Right hindlimb (tissue), 1 donor: ENCODE measurements around the gene EFCAB13.
A peak's percentile ranks its signal among the peaks of the same experiment; 100 is the strongest.

ENCODE experiments used
- DNase-seq: peaks from one replicate; pipeline ENCODE4 v3.0.0-alpha.2; 2018

Gene EFCAB13, protein sequence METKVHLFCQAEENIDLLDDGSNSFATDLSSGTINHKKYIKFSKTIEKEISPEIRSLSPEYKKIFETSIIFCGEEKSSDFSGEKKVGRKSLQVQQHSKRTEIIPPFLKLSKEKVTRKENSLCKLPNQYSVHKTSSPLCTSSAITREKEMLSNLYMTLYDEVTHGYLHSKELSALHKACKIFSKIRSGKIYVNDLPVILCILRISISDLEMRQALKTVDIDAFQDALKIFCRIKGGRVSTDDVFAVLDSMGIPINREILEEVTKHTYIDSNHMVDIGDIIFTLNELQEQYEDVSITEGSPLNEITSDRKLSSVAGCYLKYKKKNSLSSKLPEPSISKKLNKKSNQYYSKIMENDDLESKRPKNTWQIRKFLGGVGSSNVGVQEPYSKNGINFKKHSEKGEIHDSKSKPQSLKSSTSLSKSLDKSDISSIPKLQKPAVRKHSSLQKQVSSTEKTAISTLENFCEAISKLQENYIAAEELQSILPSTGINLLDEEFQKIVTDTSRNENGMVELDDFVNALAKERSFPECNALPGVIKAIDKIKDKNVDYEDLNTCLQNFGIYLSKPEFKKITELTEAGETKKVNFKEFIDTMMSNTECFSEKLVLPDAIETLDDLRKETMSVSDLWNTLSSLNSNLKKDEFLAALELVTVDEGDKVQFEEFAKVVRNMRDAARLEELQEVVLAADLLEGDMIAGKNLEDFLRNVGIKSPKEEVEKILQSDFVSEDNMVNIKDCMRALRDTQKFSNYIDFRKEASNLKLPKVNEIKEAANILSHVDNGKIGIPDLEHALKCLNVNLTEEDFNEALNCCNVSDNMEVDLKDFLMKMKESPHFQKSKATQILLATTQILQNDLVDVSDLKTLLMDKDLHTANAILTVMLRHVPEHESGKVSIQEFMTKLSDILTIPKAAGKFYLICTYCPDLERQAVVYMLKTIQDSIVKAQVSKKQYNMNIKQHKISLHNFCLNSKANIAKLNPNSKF

DNA sequence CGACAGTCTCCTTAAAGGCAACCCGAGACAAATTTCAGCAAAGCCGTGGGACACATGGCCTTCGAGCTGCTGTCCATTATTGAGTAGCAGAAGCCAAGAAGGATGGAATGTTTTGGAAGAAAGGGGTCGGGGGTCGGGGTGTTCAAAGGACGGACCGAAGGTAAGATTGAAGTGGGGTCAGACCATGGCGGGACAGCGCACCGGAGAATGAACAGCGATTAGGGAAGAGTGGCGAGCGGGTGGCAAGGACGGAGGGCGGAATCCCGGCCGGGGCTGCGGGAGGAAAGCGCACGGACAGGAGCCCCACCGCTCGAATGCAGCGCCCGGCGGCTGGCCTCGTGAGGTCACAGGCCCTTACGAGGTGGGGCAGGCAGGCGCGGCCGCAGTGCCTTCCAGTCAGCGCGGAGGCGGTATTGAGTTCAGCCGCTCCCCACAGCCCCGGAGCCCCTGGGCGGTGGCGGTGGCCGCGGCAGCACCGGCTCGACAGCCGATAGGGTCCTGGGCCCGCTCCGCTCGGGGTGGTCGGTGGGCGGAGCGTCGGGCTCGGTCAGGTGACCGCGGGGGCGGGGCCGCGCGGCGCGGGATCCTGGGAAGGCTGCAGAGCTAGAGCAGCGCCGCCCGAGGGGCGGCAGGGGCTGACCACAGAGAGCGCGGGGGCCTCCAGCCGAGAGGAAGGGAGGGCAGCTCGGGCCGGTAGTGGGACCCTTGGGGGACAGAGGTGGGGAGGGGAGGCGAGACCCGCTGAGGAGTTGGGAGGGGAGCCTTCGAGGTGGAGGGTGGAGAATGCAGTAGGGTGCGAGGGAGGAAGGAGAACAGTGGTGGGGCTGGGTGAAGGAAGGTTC lies at the start of gene EFCAB13:
TSS of gene EFCAB13 (plus strand) at position 574 of the 842 bp plus-strand sequence. CDS start 4,399 bp downstream, outside the sequence.
- peak; percentile 92 for DNase-seq

- no peak for DNase-seq
These were observed 49.3 kb upstream of the EFCAB13 start for GRCh38 chr17:47274319-47275069.

GRCh38 chr17:47275245-47275984 lies 48.3 kb upstream of the EFCAB13 start:
- DNase-seq, result peak; percentile 96

DNA sequence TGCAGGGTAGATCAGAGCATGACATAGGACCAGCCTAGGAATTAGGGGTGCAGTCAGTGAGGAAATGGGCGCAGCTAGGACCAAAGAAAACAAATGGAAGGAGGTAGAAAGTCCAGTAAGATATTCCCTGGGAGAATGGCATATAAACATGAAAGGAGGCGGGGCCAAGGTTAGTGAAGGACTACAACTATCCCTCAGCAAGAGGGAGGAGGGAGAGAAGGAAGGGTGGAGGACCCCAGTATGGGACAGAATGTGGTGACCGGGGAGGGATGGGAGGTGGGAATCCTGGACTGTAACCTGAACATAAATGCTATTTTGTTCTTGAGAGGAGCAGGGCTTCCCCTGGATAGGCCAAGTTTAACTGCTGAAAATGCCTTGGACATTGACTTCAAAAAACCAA lies 47.3 kb upstream of the EFCAB13 start:
- DNase-seq, result peak; percentile 49

DNA sequence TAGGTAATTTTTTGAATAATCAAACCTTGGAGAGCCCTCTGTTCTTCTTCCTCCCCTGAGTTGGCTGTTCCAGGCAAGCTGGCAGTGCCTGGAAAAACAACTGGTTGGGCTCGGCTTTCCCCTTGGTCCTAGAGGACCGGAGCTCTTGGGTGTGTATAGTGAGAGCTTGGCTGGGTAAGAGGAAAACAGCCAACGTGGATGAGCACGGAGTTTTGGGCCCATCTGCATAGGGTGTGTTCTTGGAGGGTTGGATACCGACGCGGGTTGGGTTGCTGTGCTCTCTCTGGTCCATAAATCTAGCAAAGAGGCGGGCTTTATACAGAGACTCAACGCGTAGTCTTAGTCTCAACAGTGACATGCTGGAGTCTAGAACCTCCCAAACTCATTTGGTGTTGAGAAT lies 46.9 kb upstream of the EFCAB13 start:
- peak; percentile 91 for DNase-seq

DNA sequence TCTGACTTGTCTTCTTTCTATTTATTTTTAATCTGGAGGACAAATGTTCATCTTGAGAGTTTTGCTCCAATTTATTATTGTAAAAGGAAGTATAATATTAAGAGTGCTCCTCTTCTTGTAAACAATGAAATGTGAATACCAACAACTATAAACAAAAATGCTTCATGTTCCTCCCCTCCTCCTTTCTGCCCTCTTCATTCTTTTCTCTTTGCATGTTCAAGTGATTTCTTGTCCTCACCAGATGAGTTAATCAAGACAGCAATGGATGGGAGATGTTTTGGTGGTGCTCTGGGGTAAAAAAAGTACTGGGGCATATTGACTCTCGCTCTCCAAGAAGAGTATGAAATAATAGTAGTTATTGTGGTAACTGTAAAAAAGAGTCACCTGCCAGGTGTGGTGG lies 45.8 kb upstream of the EFCAB13 start:
- no peak for DNase-seq

GRCh38 chr17:47278561-47278960 lies 45.2 kb upstream of the EFCAB13 start:
- no peak for DNase-seq

GRCh38 chr17:47279062-47279801 lies 44.5 kb upstream of the EFCAB13 start:
- DNase-seq, result peak; percentile 43

- DNase-seq, result no peak
These were observed 43.5 kb upstream of the EFCAB13 start for GRCh38 chr17:47280072-47280811.

DNA sequence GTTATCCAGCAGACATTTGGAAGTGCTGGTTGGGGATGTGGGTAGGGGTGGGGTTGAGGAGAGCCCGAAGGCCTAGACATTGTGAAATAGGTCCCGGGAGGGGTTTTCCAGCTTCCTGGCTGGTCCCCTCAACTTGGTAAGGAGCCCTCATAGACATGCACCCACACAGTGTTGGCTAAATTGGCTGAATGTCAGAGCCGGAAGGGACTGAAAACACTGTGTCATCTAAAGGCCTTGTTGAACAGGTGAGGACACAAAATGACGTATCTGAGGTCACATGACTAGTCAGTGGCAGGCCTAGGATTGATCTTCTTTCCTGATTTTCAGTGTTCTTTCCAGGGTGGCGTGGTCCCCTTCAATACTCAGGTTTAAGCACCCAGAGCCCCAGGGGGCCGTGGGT lies 42.5 kb upstream of the EFCAB13 start:
- DNase-seq, result no peak

DNA sequence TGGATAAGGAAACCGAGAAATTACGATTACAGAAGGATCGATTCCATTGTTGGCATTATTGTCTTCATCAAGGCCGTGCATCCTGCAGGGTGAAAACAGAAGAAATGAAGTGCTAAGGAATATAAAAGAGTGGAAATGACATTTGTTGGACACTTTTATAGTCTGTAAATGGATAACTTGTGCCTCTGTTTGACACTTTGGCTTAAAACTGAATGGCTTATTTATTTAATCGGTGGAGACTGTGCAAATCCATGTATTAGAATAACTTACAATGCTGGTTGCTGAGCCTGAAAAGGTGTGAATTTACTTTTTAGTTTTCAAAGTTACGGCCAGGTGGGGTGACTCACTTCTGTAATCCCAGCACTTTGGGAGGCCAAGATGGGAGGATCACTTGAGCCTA lies 38.8 kb upstream of the EFCAB13 start:
- DNase-seq, result no peak

DNA sequence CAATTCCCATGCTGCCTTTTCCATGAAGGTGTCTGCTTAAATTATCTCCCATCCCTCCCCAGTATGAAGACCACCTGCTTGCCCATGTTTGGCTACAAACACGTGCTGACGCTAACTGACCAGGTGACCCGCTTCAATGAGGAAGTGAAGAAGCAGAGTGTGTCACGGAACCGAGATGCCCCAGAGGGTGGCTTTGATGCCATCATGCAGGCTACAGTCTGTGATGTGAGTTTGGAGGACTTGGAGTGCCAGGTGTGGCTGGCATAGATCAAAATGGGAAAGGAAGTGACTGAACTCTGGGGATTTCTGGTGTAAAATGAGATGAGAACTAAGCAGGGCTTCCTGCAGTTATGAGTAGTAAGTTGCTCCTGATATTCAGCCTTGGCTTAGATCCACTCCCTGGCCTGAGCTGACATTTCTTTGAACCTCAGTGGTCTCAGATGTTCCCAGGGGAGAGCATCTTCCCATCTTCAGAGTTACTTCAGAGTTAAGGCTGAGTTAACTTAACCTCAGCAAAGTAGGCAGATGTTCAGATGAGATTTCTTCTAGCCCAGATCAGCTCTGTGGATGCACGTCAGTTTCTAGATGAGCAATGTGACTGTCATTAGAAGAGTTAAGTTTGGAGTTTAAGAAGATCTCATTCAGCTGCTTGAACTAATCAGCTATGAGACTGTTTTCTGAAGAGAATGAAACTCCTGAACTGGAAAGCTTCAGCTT lies 37.4 kb upstream of the EFCAB13 start:
- DNase-seq, result no peak

GRCh38 chr17:47287068-47287467 lies 36.7 kb upstream of the EFCAB13 start:
- DNase-seq, result no peak

DNA sequence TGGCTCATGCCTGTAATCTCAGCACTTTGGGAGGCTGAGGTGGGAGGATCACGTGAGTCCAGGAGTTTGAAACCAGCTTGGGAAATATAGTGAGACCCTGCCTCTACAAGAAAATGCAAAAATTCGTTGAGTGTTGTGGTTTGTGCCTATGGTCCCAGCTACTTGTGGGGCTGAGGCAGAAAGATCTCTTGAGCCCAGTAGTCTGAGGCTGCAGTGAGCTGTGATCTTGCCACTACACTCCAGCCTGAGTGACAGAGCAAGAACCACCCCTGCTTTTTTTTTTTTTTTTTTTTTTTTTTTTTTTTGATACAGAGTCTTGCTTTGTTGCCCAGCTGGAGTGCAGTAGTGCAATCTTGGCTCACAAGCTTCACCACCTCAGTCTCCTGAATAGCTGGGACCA lies 36.1 kb upstream of the EFCAB13 start:
- no peak for DNase-seq

DNA sequence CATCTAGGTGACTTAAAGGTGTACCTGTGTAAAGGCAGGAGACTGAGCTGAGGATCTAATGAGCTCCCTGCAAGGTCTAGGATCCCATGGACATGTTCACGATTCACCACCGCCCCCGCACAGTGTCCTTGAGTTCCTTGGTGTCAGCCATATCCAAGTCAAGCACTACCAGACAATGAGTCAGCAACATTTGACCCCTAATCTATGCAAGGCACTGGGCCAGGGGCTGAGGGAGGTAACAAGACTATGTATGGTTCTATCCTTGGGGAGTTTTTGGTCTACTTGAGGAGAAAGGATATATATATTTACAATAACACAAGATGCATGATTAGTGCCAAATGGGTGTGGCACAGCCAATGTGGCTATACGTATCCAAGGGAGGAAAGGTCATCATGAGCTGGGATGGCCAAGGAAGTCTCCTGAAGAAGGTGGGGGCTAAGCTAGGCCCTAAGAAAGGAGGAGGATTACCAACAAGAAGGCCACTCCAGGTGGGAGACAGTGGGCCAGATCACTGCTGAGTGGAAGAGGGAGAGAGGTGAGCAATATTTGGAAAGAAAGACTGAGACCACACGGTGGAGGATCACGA lies 35.1 kb upstream of the EFCAB13 start:
- DNase-seq, result no peak

DNA sequence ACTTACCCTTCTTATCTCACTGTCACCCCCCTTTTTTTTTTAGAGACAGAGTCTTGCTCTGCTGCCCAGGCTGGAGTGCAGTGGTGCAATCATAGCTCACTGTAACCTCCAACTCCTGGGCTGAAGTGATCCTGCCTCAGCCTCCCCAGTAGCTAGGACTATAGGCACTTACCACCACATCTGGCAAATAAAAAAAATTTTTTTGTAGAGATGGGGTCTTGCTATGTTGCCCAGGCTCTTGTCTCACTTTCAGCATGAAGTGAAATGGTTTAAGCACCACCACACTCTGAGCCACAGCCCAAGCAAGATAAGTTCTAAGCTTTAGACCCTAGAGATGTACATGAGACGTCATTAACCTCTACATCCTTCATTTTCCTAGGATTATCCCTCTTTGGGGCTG lies 34.5 kb upstream of the EFCAB13 start:
- DNase-seq, result no peak

DNA sequence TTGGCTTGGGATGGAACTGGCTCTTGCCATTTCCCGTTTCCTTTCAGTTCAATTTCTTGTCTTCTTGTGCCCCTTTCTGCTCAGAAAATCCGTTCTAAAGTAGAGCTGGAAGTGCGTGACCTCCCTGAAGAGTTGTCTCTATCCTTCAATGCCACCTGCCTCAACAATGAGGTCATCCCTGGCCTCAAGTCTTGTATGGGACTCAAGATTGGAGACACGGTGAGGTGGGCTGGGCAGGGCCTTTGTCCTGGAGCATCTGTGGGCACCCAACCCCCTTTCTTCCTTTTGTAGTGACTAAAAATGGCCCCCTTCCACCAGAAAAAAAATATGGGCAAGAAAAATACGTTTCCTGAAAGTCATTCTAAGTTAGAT lies 32.9 kb upstream of the EFCAB13 start:
- no peak for DNase-seq

DNA sequence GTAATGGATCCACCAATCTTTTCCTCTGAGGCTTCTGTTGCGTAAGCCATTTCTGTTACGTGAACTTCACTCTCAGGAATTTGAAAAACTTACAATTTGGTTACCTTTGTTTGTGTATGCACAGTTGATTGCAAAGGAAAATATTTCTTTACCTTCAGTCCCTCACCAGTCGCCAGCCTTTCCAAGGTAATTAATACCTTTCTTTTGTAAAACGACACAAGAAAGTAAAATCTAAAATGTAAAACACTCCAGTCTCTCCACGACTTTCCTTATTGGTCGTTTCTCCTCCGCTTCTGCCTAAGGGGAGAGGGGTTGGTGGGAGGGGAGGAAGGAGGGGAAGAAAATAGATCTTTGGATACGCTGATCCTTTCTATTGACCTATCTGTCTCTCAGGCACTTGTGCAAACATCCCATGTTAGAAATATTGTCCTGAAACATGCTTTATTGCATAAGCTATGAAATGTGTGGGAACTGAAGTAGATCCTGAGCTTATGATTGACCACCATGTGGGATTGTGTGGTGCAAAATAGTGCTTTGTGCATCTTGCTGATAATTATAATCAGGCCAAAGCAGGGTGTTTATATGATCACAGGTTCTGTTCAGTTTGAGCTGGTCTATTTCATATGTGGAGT lies 32.4 kb upstream of the EFCAB13 start:
- DNase-seq, result no peak
